ENCODE data around the gene C1QL2. TPM values are rescaled to one million over a fixed set of nuclear protein-coding genes. Genes with fewer than 3 reads are reported as not detected.

Gene C1QL2
- total RNA-seq, 4 donors from 2014 or later: not detected

DNA sequence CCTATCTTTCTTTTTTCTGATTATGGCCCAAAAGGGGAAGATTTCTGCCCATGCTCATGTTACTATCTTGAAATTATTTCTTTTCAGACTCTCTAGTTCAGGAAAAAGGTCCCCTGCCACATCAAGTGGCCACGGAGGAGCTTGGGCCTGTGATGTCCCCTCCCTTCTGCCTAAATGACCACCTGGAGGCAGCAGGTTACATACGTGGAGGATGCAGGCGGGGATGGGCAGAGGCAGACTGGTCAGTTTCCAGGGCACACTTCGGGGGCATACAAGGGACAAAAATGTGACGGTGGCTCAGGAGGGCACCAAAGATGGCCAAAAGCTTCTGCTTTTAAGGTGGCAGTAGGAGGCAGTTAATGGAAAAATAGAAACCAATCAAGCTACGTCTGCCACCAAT lies 34.3 kb upstream of the C1QL2 start:
- H3K27ac ChIP-seq: no peak overlapping the region
- no peak for ATAC-seq
- H3K27me3 ChIP-seq: peaks cover 36% of the 10 kb centered on the region
- no peak overlapping the region for H3K4me3 ChIP-seq
- no peaks in the 10 kb centered on the region for H3K9me3 ChIP-seq
- H3K36me3 ChIP-seq: no peaks in the 10 kb centered on the region
- no peak for TF ChIP-seq EP300 (IDR thresholded peaks at IDR 0.05)
- no peak for TF ChIP-seq POLR2AphosphoS5 (IDR thresholded peaks at IDR 0.05)
- no peak for TF ChIP-seq CTCF (IDR thresholded peaks at IDR 0.05)
- TF ChIP-seq POLR2A (IDR thresholded peaks at IDR 0.05): no peak
- 66 to 76% methylated on average over 2 to 3 of the region's 6 CpGs for WGBS, 2 donors (ENCODE audit: low coverage in 1 of 2)
- no peaks in the 10 kb centered on the region for H3K4me1 ChIP-seq

DNA sequence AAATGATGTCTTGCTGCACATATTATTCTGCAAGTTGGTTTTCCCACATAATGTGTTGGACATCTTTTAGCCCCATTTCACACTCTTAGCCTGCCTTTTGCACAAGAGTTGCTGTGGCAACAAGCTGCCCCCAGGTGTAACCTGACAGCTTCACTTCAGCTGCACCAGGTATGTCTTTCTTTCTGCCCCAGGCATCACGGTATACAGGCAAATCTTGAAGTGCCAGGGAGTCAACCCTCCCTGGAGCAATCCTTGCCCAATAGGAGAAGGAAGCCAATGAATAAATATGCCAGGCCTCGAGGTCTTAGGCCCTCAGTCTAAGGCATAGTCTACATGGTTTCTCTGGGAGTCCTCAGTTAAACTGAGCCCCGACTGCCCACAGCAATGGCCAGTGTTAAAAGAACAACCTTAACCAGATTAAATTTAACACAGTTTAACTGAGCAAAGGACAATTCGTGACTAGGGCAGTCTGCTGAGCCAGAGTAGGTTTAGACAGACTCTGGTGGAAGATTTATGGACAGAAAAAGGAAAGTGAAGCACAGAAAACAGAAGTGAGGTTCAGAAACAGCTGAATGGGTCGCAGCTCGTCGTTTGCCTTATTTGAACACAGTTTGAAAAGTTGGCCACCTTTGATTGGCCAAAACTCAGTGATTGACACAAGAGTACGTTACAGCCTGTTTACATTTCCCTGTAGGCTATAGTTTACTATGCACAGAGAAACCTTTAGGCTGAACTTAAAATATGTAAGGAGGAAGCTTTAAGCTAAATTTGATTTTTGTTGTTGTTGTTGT lies 32.0 kb upstream of the C1QL2 start:
- ATAC-seq: no peak
- Histone ChIP-seq H3K4me3 (no peak overlapping the region), H3K36me3 (no peaks in the 10 kb centered on the region), H3K27ac (no peak overlapping the region), H3K9me3 (no peaks in the 10 kb centered on the region), H3K27me3 (peaks cover 23% of the 10 kb centered on the region), H3K4me1 (no peaks in the 10 kb centered on the region)
- WGBS, 2 donors (ENCODE audit: low coverage in 1 of 2): 54 to 72% methylated on average over 7 to 8 of the region's 8 CpGs
- TF ChIP-seq POLR2A (IDR thresholded peaks at IDR 0.05) (no peak), EP300 (IDR thresholded peaks at IDR 0.05) (no peak), CTCF (IDR thresholded peaks at IDR 0.05) (no peak), POLR2AphosphoS5 (IDR thresholded peaks at IDR 0.05) (no peak)

DNA sequence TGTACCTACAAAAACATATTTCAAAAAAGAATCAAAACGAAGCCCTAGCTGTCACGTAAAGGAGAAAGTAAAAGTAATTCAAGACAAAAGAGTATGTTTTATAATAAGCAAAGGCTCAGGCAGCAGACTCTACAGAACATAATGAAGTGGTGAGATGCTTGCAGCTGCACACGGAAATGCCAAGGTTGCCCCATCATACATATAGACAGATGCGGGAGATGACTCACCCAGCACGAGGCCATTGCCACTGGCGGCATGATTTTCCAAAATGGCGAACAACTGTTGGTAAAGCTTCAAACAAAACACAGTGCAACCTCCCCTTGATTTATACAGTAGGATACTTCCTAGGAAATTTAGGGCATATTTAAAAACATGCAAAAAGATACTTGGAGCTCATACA lies 26.0 kb upstream of the C1QL2 start:
- WGBS, 2 donors (ENCODE audit: low coverage in 1 of 2): 76 to 89% methylated on average over 6 to 7 of the region's 7 CpGs
- no peak overlapping the region for H3K27ac ChIP-seq

DNA sequence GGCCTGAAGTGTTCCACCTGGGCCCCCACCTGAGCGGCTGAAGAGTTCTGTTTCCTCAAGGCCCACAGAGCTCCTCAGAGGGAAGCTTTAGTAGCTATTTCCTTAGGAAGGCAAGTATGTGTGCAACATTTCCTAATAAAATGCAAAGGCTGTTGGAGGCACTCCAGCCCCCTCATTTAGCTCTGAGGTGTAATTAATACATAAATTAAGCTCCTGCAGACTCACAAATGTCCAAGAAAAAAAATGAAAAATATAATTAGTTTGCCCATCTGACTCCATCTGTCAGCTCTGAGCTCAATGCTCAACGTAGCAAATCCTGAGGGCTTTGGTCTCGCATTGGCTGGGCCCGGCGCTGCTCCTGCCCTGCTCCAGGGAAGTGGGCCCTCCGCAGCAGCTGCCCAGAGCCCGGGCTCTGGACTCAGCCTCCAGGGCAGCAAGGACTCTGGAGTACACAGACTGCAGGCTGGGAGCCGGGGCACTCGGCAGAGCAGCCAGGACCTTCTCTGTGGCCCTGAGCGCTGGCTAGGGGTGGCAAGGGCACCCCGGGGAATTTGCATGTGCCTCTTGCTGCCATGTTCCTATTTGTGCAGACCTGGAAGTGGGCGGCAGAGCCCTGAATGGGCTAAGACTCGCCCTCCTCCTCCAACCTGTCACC lies 23.4 kb upstream of the C1QL2 start:
- no peaks in the 10 kb centered on the region for H3K9me3 ChIP-seq
- TF ChIP-seq POLR2AphosphoS5 (IDR thresholded peaks at IDR 0.05): no peak
- no peak for TF ChIP-seq POLR2A (IDR thresholded peaks at IDR 0.05)
- no peak for TF ChIP-seq EP300 (IDR thresholded peaks at IDR 0.05)
- TF ChIP-seq CTCF (IDR thresholded peaks at IDR 0.05): no peak
- H3K27ac ChIP-seq: no peak overlapping the region
- no peak overlapping the region for H3K4me3 ChIP-seq
- H3K27me3 ChIP-seq: no peaks in the 10 kb centered on the region
- no peaks in the 10 kb centered on the region for H3K36me3 ChIP-seq
- H3K4me1 ChIP-seq: no peaks in the 10 kb centered on the region
- no peak for ATAC-seq
- 56 to 87% methylated on average over 2 to 3 of the region's 13 CpGs for WGBS, 2 donors (ENCODE audit: low coverage in 1 of 2)

More for the DNA sequence above, 26.0 kb upstream of the C1QL2 start:
- H3K27me3 ChIP-seq: peaks cover 4% of the 10 kb centered on the region
- no peak overlapping the region for H3K4me3 ChIP-seq
- H3K4me1 ChIP-seq: no peaks in the 10 kb centered on the region
- TF ChIP-seq CTCF (IDR thresholded peaks at IDR 0.05) (no peak), EP300 (IDR thresholded peaks at IDR 0.05) (no peak), POLR2A (IDR thresholded peaks at IDR 0.05) (no peak), POLR2AphosphoS5 (IDR thresholded peaks at IDR 0.05) (no peak)
- no peaks in the 10 kb centered on the region for H3K36me3 ChIP-seq
- no peaks in the 10 kb centered on the region for H3K9me3 ChIP-seq
- ATAC-seq: no peak

DNA sequence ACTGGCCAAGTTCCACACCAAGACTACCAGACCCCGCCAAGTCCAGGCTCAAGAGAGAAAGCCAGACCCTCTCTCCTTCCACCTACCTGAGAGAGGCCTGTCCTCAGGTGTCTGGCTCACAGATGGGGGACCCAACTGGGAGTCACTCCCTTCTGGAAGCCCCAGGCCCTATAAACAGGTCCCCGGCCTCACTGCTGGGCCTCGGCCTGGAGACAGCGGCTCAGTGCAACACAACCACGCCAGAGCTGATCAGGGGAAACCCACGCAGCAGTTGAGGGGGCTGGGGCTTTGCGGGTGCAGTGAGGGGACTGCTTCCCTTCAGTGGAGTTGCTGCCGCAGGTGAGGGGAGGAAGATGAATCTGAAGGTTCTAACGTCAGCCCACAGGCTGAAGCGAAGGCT lies 22.8 kb upstream of the C1QL2 start:
- no peaks in the 10 kb centered on the region for H3K36me3 ChIP-seq
- no peaks in the 10 kb centered on the region for H3K9me3 ChIP-seq
- no peak overlapping the region for H3K27ac ChIP-seq
- H3K27me3 ChIP-seq: no peaks in the 10 kb centered on the region
- H3K4me1 ChIP-seq: no peaks in the 10 kb centered on the region
- TF ChIP-seq POLR2AphosphoS5 (IDR thresholded peaks at IDR 0.05) (no peak), EP300 (IDR thresholded peaks at IDR 0.05) (no peak), CTCF (IDR thresholded peaks at IDR 0.05) (no peak), POLR2A (IDR thresholded peaks at IDR 0.05) (no peak)
- WGBS, 2 donors (ENCODE audit: low coverage in 1 of 2): 80% methylated on average over 2 of the region's 10 CpGs; no CpG with 5 or more reads in 1 of the 2 donors
- ATAC-seq: no peak
- no peak overlapping the region for H3K4me3 ChIP-seq

Measured in gastroesophageal sphincter (tissue), 4 donors.